Prostate gland (tissue), 2 donors: ENCODE measurements around the gene ZNF770. TPM values are rescaled to one million over a fixed set of nuclear protein-coding genes. Genes with fewer than 3 reads are reported as not detected.

Experiments used
- DNase-seq: peaks from one replicate; pipeline ENCODE4 v3.0.0-alpha.2; 2019; ENCODE audit warnings: low spot score
- H3K27ac ChIP-seq, 2 donors: fragments of 200-600 bp; sonication (generic); 2 replicates each; pipeline ENCODE4 v1.5.1; 2017 to 2019
- H3K27me3 ChIP-seq: fragments of 200-600 bp; sonication (generic); replicated peaks from 2 replicates; pipeline ENCODE4 v1.5.1; 2019; ENCODE audit not compliant: insufficient read depth
- H3K36me3 ChIP-seq, 2 donors: fragments of 200-600 bp; sonication (generic); 1 replicate in 1 of 2; 2 replicates in 1 of 2; pipeline versions ENCODE4 v1.5.1 to v1.8.1; 2017 to 2019
- H3K4me1 ChIP-seq: fragments of 200-600 bp; sonication (generic); replicated peaks from 2 replicates; pipeline ENCODE4 v1.5.1; 2019
- H3K4me3 ChIP-seq, 2 donors: fragments of 200-600 bp; sonication (generic); 2 replicates each; pipeline ENCODE4 v1.5.1; 2017 to 2019
- H3K9me3 ChIP-seq: fragments of 200-600 bp; sonication (generic); 2 replicates; pipeline ENCODE4 v1.5.1; 2017
- POLR2A ChIP-seq: fragments of 450-650 bp; IDR thresholded peaks from one replicate; pipeline ENCODE4 v1.6.1; 2016; ENCODE audit warnings: antibody characterized with exemption, mild to moderate bottlenecking
- POLR2AphosphoS5 ChIP-seq: sonication (generic); formaldehyde crosslinking; IDR thresholded peaks from one replicate; pipeline ENCODE4 v1.6.1; 2017; ENCODE audit warnings: antibody characterized with exemption
- WGBS: methylation state at CpG from one replicate; pipeline ENCODE4 v1.1.5; 2018; 5-methylcytosine and 5-hydroxymethylcytosine counted together
- intact Hi-C: fragments of 100-400 bp; cut with DNase I; formaldehyde crosslinking; loops from one replicate; pipeline ENCODE4 v1.14.2; 2022
- total RNA-seq, 2 donors: library from RNA; depleted of rRNA; stranded (reverse); fragments of >200 nt; gene quantifications; one replicate each; pipeline ENCODE4 v1.1.0, GENCODE V29; 2016
- TF ChIP-seq, protein P1 (sequence below), 4 experiments: fragments of 200-600 bp in 2 of 4; fragments of 450-650 bp in 2 of 4; sonication (generic) in 2 of 4; IDR thresholded peaks; 1 replicate in 3 of 4; 2 replicates in 1 of 4; pipeline ENCODE4 v1.5.1; 2016 to 2019; ENCODE audit warnings: antibody characterized with exemption in 4 of 4, mild to moderate bottlenecking in 2 of 4, moderate library complexity in 2 of 4

The ZNF770 gene
- total RNA-seq, 2 donors from 2014 or later = 29.6 to 32.0 TPM

DNA sequence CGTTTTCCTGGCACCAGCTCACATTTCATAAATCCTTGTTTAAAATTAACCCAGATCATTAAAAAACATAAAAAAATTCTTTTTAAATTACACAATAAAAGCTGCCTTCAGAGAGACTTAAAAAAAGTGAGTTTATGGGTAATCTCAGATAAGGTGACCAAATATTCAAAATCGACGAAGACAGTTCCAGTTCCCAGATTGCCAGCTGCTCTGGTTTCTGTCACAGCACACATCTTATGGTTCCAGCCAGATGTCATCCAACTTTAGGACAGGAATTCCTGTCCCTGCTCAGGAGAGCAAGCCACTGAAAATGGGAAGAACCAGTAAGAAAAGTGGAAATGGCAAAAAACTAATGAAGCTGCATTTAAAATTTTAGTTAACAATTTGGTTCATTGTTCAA, 15.8 kb upstream of the ZNF770 start:
- 43% methylated on average over 3 of the region's 3 CpGs for WGBS
- Histone ChIP-seq H3K9me3 (no peaks in the 10 kb centered on the region), H3K27ac (no peak overlapping the region), H3K36me3 (no peaks in the 10 kb centered on the region), H3K4me3 (no peak overlapping the region), H3K4me1 (no peaks in the 10 kb centered on the region), H3K27me3 (no peaks in the 10 kb centered on the region)
- intact Hi-C loops = no loop called here
- TF ChIP-seq, protein P1, sequence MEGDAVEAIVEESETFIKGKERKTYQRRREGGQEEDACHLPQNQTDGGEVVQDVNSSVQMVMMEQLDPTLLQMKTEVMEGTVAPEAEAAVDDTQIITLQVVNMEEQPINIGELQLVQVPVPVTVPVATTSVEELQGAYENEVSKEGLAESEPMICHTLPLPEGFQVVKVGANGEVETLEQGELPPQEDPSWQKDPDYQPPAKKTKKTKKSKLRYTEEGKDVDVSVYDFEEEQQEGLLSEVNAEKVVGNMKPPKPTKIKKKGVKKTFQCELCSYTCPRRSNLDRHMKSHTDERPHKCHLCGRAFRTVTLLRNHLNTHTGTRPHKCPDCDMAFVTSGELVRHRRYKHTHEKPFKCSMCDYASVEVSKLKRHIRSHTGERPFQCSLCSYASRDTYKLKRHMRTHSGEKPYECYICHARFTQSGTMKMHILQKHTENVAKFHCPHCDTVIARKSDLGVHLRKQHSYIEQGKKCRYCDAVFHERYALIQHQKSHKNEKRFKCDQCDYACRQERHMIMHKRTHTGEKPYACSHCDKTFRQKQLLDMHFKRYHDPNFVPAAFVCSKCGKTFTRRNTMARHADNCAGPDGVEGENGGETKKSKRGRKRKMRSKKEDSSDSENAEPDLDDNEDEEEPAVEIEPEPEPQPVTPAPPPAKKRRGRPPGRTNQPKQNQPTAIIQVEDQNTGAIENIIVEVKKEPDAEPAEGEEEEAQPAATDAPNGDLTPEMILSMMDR (IDR thresholded peaks at IDR 0.05) = no peak
- TF ChIP-seq POLR2AphosphoS5 (no peak), POLR2A (no peak)
- no peak for DNase-seq

DNA sequence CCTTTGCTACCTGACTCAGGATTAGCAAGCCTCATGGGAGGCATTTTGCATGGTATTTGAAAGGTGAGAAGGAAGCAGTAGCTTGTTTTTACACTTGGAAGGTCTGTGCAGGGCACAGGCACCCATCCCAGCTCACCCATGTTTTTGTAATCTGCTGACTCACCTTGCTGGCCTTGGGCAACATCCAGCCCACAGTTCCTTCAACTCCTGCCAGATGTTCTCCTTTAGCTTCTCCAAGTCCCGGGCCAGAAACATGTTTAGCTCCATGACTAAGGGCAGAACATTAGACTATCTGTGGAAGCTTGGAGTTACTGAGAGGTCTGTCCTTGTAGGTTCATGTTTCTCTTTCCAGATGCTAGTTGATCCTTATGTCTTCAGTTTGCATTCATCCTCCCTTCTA, 12.4 kb upstream of the ZNF770 start:
- TF ChIP-seq POLR2AphosphoS5 (no peak), POLR2A (no peak)
- TF ChIP-seq, protein P1 (IDR thresholded peaks at IDR 0.05) = no peak
- WGBS = 33% methylated on average over 1 of the region's 1 CpG
- DNase-seq = no peak

DNA sequence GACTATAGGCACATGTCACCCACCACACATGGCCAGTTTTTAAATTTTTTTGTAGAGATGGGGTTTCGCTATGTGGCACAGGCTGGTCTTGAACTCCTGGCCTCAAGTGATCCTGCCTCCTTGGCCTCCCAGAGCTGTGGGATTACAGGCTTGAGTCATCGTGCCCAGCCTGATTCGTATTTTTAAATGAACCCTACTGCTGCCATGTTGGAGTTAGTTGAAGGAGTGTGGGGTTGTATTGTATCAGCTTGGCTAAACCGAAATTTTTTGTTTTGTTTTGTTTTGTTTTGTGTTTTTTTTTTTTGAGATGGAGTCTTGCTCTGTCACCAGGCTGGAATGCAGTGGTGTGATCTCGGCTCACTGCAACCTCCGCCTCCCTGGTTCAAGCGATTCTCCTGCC, 11.8 kb upstream of the ZNF770 start:
- H3K4me1 ChIP-seq = no peaks in the 10 kb centered on the region
- no peaks in the 10 kb centered on the region for H3K27me3 ChIP-seq
- no peak overlapping the region for H3K4me3 ChIP-seq
- no peak for DNase-seq
- intact Hi-C loops = no loop called here
- H3K27ac ChIP-seq = no peak overlapping the region
- no peak for TF ChIP-seq POLR2AphosphoS5
- no peak for TF ChIP-seq POLR2A
- TF ChIP-seq, protein P1 (IDR thresholded peaks at IDR 0.05) = no peak
- no peaks in the 10 kb centered on the region for H3K9me3 ChIP-seq
- H3K36me3 ChIP-seq = no peaks in the 10 kb centered on the region
- WGBS = 94% methylated on average over 7 of the region's 7 CpGs

More for the DNA sequence above, 12.4 kb upstream of the ZNF770 start:
- H3K4me1 ChIP-seq = no peaks in the 10 kb centered on the region
- intact Hi-C loops = no loop called here
- no peak overlapping the region for H3K27ac ChIP-seq
- no peaks in the 10 kb centered on the region for H3K27me3 ChIP-seq
- H3K9me3 ChIP-seq = no peaks in the 10 kb centered on the region
- no peaks in the 10 kb centered on the region for H3K36me3 ChIP-seq
- no peak overlapping the region for H3K4me3 ChIP-seq

DNA sequence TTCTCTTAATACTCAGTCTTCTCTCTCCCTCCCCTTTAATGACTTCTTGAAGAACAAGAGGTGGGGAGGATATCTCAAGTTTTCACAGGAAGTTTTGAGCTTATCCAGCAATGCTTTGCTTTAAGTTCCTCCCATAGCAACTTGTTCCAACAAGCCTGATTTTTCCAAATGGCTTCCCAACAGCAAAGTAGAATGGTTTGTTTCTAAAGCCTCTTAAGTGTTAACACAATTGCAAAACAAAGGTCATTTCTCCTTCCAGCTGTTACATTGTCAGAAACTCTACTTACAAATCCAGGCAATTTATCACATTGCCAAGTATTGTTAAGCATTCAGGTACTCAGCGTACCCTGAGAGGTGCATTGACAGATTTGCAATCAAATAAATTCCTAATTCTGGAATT, 6.8 kb upstream of the ZNF770 start:
- no peaks in the 10 kb centered on the region for H3K27me3 ChIP-seq

DNA sequence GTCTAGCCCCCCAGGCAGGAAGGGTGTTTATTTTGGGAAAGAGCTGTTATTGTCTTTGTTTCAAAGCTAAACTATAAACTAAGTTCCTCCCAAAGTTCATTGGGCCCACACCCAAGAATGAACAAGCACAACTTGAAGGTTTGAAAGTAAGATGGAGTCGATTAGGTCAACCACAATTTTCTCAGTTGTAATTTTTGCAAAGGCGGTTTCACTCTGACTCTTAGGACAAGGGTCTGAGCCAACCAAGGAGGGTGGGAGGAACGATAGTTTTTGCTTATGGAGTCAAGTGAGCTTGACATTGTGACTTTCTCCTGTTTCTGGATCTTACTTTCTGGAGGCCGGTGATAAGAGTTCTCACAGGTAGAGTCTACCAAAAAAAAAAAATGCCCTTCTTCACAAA, 5.8 kb upstream of the ZNF770 start:
- Histone ChIP-seq H3K27ac (no peak overlapping the region), H3K4me1 (no peaks in the 10 kb centered on the region), H3K4me3 (no peak overlapping the region), H3K9me3 (no peaks in the 10 kb centered on the region), H3K36me3 (no peaks in the 10 kb centered on the region), H3K27me3 (no peaks in the 10 kb centered on the region)
- WGBS = 93% methylated on average over 4 of the region's 4 CpGs
- intact Hi-C loops = no loop called here
- no peak for TF ChIP-seq POLR2AphosphoS5
- TF ChIP-seq, protein P1 (IDR thresholded peaks at IDR 0.05) = no peak
- no peak for DNase-seq

More for the DNA sequence above, 6.8 kb upstream of the ZNF770 start:
- Histone ChIP-seq H3K4me3 (no peak overlapping the region), H3K4me1 (no peaks in the 10 kb centered on the region), H3K27ac (no peak overlapping the region), H3K36me3 (no peaks in the 10 kb centered on the region), H3K9me3 (no peaks in the 10 kb centered on the region)
- no peak for TF ChIP-seq POLR2A
- TF ChIP-seq, protein P1 (IDR thresholded peaks at IDR 0.05) = no peak
- TF ChIP-seq POLR2AphosphoS5 = no peak
- no peak for DNase-seq
- WGBS = 69% methylated on average over 1 of the region's 1 CpG
- intact Hi-C loops = no loop called here
